H1 (cell line): Measurements from ENCODE around the gene HSPA12A.

ENCODE experiments used
- BCL11A ChIP-seq, 2 experiments: IDR thresholded peaks; one replicate each; pipeline ENCODE4 v1.6.1; 2011; ENCODE audit warnings: low read depth in 2 of 2, low read length in 2 of 2, mild to moderate bottlenecking in 2 of 2
- CTCF ChIP-seq, 3 experiments: IDR thresholded peaks; 1 replicate in 2 of 3; 2 replicates in 1 of 3; pipeline versions ENCODE4 v1.5.1 to v1.6.1; 2011; ENCODE audit warnings: low read length in 3 of 3, mild to moderate bottlenecking in 3 of 3, inconsistent platforms in 2 of 3, low read depth in 1 of 3, moderate library complexity in 1 of 3; ENCODE audit not compliant: insufficient read depth in 1 of 3; ENCODE audit errors: control extremely low read depth in 1 of 3
- EP300 ChIP-seq, 2 experiments: IDR thresholded peaks; 1 replicate in 1 of 2; 2 replicates in 1 of 2; pipeline ENCODE4 v1.6.1; 2011 to 2012; ENCODE audit warnings: low read depth in 2 of 2, low read length in 2 of 2, mild to moderate bottlenecking in 2 of 2, borderline replicate concordance in 1 of 2, inconsistent platforms in 1 of 2, moderate library complexity in 1 of 2
- POLR2AphosphoS5 ChIP-seq: IDR thresholded peaks from 2 replicates; pipeline ENCODE4 v1.6.1; 2011; ENCODE audit warnings: low read depth, low read length
- SIN3A ChIP-seq, 2 experiments: IDR thresholded peaks in 1 of 2; conservative IDR thresholded peaks in 1 of 2; 2 replicates each; pipeline ENCODE4 v1.6.1; 2011 to 2012; ENCODE audit warnings: low read length in 2 of 2, improper control_type of control experiment in 1 of 2, low read depth in 1 of 2, mild to moderate bottlenecking in 1 of 2
- SP2 ChIP-seq: IDR thresholded peaks from 2 replicates; pipeline ENCODE4 v1.6.1; 2012; ENCODE audit warnings: mild to moderate bottlenecking, low read length, inconsistent platforms
- SUZ12 ChIP-seq: fragments of 200-600 bp; sonication (generic); IDR thresholded peaks from 2 replicates; pipeline ENCODE4 v1.6.1; 2012; ENCODE audit warnings: mild to moderate bottlenecking, inconsistent platforms, low read length, moderate library complexity, mixed read lengths

- TF ChIP-seq POLR2AphosphoS5 (no peak), CTCF (IDR thresholded peaks at IDR 0.05; ENCODE audit: control extremely low read depth in 1 of 3, insufficient read depth in 1 of 3, low read depth in 1 of 3, low read length in 3 of 3) (no peak), EP300 (IDR thresholded peaks at IDR 0.05; ENCODE audit: borderline replicate concordance in 1 of 2, low read depth in 2 of 2, low read length in 2 of 2) (no peak), BCL11A (IDR thresholded peaks at IDR 0.05; ENCODE audit: low read depth in 2 of 2, low read length in 2 of 2) (no peak), SIN3A (conservative IDR thresholded peaks at IDR 0.05 in 1 of 2, IDR thresholded peaks at IDR 0.05 in 1 of 2; ENCODE audit: low read depth in 1 of 2, low read length in 2 of 2) (no peak), SUZ12 (no peak), SP2 (no peak)
Measured at GRCh38 chr10:116696919-116697318, 45.4 kb downstream of the HSPA12A start.
